Large intestine (tissue), 3 donors: Measurements from ENCODE around the gene PLCG1. TPM values are rescaled to one million over a fixed set of nuclear protein-coding genes. Genes with fewer than 3 reads are reported as not detected.

Experiments
- DNase-seq, 2 donors: peaks; one replicate each; pipeline versions ENCODE4 v3.0.0 to v3.0.0-alpha.2; 2013
- H3K27ac ChIP-seq: one replicate; pipeline ENCODE4 v1.5.1; 2013; ENCODE audit warnings: low read length
- H3K27me3 ChIP-seq: 2 replicates; pipeline ENCODE4 v1.6.1; 2013; ENCODE audit warnings: low read length; ENCODE audit not compliant: control insufficient read depth, insufficient read depth
- H3K36me3 ChIP-seq: 2 replicates; pipeline ENCODE4 v1.6.1; 2013; ENCODE audit warnings: low read length; ENCODE audit not compliant: control insufficient read depth, insufficient read depth
- H3K4me1 ChIP-seq: one replicate; pipeline ENCODE4 v1.6.1; 2013; ENCODE audit warnings: low read length; ENCODE audit not compliant: control insufficient read depth, insufficient read depth
- H3K4me3 ChIP-seq: one replicate; pipeline ENCODE4 v1.5.1; 2013; ENCODE audit warnings: low read length
- H3K9me3 ChIP-seq: one replicate; pipeline ENCODE4 v1.6.1; 2013; ENCODE audit warnings: mild to moderate bottlenecking, low read depth, low read length, moderate library complexity; ENCODE audit not compliant: control insufficient read depth
- WGBS: methylation state at CpG from one replicate; pipeline ENCODE4 v1.1.5; 2013; ENCODE audit warnings: low lambda C conversion rate; ENCODE audit not compliant: insufficient coverage; 5-methylcytosine and 5-hydroxymethylcytosine counted together
- polyA plus RNA-seq: library from polyadenylated mRNA; unstranded; fragments of 120-200 nt; gene quantifications from one replicate; pipeline ENCODE4 v1.2.1, GENCODE V29; 2013

The PLCG1 gene
- polyA plus RNA-seq, 1 donor: 130 TPM

DNA sequence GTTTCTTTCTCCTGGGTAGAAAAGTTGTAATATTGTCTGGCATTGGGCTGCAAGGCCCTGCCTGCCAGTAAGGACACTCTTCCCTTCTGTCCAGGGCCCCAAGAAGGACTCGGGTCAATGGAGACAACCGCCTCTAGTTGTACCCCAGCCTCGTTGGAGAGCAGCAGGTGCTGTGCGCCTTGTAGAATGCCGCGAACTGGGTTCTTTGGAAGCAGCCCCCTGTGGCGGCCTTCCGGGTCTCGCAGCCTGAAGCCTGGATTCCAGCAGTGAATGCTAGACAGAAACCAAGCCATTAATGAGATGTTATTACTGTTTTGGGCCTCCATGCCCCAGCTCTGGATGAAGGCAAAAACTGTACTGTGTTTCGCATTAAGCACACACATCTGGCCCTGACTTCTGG is 37.0 kb downstream of the PLCG1 start:
- Histone ChIP-seq H3K27me3 (no peaks in the 10 kb centered on the region), H3K36me3 (peaks cover 88% of the 10 kb centered on the region), H3K4me1 (no peaks in the 10 kb centered on the region), H3K9me3 (no peaks in the 10 kb centered on the region), H3K27ac (no peak overlapping the region), H3K4me3 (no peak overlapping the region)
- DNase-seq: no peak
- WGBS: no CpG with 5 or more reads among the region's 10 CpGs

DNA sequence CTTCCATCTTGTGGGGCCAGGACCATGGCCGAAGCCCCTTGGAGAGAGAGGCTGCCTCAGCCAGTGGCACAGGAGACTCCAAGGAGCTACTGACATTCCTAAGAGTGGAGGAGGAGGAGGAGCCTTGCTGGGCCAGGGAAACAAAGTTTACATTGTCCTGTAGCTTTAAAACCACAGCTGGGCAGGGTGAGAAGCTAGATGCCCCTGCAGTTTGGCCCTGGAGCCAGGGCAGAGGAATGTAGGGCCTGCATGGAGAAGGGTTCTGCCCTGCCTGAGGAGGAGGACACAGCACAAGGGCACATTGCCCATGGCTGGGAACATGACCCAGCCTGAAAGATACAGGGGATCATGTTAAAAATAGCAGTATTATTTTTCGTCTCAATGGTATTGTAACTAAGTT is 37.4 kb downstream of the PLCG1 start:
- no peak overlapping the region for H3K27ac ChIP-seq
- no peaks in the 10 kb centered on the region for H3K4me1 ChIP-seq
- H3K27me3 ChIP-seq: no peaks in the 10 kb centered on the region
- no peak for DNase-seq
- H3K9me3 ChIP-seq: no peaks in the 10 kb centered on the region
- no CpG with 5 or more reads among the region's 2 CpGs for WGBS
- H3K36me3 ChIP-seq: peaks cover 84% of the 10 kb centered on the region
- H3K4me3 ChIP-seq: no peak overlapping the region

DNA sequence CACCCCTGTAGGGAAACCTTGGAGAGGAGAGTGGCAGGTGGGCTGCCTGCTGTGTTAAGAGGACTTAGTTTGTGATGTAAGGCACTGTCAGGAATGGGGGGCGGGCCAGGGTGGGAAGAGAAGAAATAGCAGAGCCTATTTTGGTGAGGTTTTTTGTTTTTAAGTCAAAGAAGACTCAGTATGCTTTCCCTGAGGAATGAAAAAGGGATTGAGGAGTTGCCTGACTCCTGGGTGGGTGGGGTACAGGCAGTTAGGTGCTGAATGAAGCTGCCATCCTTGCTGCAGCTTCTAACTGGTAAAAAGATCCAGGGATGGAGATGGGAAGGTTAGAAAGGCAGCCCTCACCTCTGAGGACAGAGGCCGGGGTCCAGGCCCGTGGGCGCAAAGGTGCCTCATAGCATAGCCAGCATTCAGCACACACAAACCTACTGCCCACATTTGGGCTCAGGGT is 37.9 kb downstream of the PLCG1 start:
- Histone ChIP-seq H3K36me3 (peaks cover 80% of the 10 kb centered on the region), H3K27ac (no peak overlapping the region), H3K27me3 (no peaks in the 10 kb centered on the region), H3K4me3 (no peak overlapping the region), H3K9me3 (no peaks in the 10 kb centered on the region), H3K4me1 (no peaks in the 10 kb centered on the region)
- no CpG with 5 or more reads among the region's 4 CpGs for WGBS
- DNase-seq: no peak

DNA sequence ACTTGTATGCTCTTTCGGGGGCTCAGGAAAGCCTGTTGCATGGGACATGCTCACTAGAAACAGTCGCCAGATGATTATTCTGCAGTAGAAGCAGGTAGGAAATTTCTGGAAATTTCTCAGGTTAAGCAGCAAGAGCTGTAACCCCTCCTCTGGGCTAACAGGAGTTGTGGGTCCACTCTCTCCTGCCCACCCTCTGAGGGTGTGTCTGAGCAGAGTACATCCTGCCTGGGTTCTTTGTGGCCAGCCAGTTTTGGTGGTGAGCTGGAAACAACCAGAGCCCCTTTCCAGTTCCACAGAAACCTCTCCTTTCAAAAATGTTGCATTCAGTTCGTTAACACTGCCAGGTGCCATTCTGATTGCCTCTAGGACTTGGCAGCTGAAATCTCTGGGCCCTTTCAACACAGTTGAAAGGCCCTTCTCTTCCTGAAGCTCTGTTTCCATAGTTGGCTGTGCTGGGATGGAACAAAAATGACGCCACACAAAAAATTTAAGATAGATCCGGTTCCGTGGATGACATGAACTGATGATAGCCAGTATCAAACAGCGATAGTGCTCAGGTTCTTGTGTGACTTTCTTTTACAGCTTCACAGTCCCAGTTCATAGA is 38.5 kb downstream of the PLCG1 start:
- no peak overlapping the region for H3K27ac ChIP-seq
- H3K36me3 ChIP-seq: peaks cover 76% of the 10 kb centered on the region
- no CpG with 5 or more reads among the region's 7 CpGs for WGBS

DNA sequence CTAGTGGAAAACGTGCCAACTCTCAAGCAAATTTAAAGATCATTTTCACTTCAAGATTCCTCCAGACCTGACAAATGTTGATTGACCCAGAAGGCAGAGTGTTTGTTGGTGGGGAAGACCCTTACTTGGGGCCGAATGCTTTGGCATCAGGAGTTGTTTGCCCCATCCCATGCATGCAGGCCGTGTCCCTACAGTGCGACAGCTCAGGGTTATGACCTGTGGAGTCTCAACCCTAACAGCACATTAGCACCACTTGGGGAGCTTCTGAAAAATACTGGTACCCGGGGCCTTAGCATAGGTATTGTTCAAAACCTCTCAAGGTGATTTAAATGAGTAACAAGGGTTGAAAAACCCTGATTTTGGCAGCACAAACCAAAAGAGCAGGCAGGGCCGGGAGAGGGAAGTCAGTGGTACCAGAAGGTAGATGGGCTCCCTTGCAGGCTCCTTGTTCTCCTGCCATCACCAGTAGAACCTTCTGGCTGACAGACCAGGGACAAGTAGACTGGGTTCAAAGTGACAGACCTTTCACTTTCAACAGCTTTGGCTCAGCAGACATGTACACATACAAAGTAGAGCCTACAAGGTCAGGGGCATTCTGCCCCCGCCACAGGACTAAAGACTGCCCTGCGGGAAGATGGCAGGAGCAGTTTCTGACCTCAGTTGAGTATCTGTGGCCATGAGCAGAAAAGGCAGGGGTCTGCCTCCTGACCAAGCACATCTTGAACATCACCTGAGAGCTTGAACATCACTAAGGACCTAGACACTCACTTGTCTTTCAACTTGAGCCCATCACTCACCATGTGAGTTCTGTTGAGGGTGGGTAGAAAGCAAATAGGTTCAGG is 39.6 kb downstream of the PLCG1 start:
- H3K36me3 ChIP-seq: peaks cover 74% of the 10 kb centered on the region
- no peaks in the 10 kb centered on the region for H3K9me3 ChIP-seq
- no peaks in the 10 kb centered on the region for H3K4me1 ChIP-seq
- no peak overlapping the region for H3K27ac ChIP-seq
- DNase-seq: no peak
- H3K27me3 ChIP-seq: no peaks in the 10 kb centered on the region
- no peak overlapping the region for H3K4me3 ChIP-seq
- WGBS: no CpG with 5 or more reads among the region's 8 CpGs

More for the DNA sequence above, 38.5 kb downstream of the PLCG1 start:
- no peaks in the 10 kb centered on the region for H3K27me3 ChIP-seq
- DNase-seq: no peak
- H3K4me1 ChIP-seq: no peaks in the 10 kb centered on the region
- H3K9me3 ChIP-seq: no peaks in the 10 kb centered on the region
- H3K4me3 ChIP-seq: no peak overlapping the region

DNA sequence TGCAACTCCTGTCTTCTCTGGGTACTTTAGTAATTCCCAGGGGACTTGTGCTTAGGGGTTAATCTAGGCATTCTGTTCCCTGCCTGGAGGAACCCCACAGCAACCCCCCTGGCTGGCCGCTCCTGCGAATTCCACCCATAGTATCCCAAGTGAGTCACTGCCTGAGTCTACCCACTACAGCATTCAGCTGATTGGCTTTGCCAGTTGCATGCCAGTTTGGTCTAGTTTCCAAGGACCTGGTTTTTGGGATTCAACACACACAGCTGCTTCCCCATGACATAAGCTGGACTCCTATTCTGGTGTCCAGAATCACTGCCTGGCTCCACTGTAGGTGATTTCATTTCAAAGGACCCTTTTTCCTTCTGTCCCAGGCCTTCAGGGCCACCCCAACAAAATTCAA is 40.3 kb downstream of the PLCG1 start:
- DNase-seq: no peak
- H3K36me3 ChIP-seq: peaks cover 72% of the 10 kb centered on the region
- no CpG with 5 or more reads among the region's 2 CpGs for WGBS
- H3K9me3 ChIP-seq: no peaks in the 10 kb centered on the region
- H3K27me3 ChIP-seq: no peaks in the 10 kb centered on the region
- no peak overlapping the region for H3K27ac ChIP-seq
- H3K4me1 ChIP-seq: no peaks in the 10 kb centered on the region
- H3K4me3 ChIP-seq: no peak overlapping the region

DNA sequence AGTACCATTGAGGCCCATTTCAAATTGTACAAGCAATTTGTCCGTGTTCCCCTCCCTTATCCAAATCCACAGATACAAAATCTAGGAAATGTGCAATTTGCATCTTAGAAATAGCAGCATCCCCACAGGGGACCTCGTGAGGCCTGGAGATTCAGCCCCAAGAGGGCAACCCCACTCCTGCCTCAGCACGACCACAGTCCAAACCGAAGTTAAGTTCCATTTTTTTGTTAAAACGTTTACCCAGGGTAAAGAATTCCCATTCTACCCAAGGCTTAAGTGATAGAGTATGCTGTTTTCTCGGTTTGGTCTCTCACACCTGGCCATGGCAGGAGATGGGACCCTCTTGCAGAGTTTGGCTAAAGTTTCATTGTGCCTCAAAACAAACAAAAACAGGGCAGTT is 41.2 kb downstream of the PLCG1 start:
- H3K4me1 ChIP-seq: no peaks in the 10 kb centered on the region
- DNase-seq: no peak
- WGBS: 73% methylated on average over 2 of the region's 6 CpGs
- no peaks in the 10 kb centered on the region for H3K27me3 ChIP-seq
- no peak overlapping the region for H3K27ac ChIP-seq
- H3K9me3 ChIP-seq: no peaks in the 10 kb centered on the region
- H3K4me3 ChIP-seq: no peak overlapping the region
- H3K36me3 ChIP-seq: peaks cover 70% of the 10 kb centered on the region

DNA sequence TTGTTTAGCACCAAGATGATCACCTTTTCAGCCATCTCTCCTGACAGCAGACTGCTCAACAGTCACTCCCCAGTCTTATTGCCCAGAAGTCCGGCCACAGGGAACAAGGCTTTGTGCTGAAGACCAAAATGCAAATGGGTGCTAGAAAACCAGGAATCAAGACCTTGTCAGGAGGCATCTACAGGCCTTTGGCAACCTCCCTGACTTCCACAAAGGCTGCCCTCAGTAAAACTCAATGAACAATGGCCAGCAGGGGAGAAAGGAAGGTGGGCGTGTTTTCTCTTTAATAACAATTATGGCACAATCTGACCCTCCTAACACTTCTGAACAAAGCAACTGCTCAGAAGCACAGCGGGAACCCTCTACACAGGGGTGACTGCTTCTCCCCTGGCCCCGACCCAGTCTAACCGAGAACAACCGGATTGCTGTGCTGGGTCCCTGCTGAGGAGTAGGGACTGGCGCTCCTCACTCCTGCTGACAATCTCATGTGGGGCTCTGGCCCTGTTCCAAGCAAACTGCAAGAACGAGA is 41.6 kb downstream of the PLCG1 start:
- Histone ChIP-seq H3K4me3 (no peak overlapping the region), H3K9me3 (no peaks in the 10 kb centered on the region), H3K27ac (no peak overlapping the region), H3K27me3 (no peaks in the 10 kb centered on the region), H3K36me3 (peaks cover 67% of the 10 kb centered on the region), H3K4me1 (no peaks in the 10 kb centered on the region)
- no peak for DNase-seq
- WGBS: 50% methylated on average over 1 of the region's 8 CpGs

DNA sequence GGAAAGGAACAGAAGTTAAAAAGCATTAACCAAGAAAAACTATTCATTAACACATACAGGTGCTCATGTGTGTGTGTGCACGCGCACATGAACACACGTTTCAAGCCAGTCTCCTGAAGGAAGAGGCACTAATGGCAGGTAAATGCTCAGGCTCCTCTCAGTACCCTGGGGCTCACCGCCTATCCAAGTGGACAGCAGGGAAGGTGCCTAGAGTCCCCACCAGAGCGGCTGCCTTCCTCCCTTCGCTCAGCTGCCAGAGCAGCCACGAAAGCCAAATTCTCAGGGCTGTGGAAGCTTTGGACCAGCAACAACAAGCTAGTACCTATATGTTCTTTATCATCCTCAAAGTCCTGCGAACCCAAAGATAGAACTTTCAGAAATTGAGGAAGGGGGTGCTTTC is 42.6 kb downstream of the PLCG1 start:
- H3K36me3 ChIP-seq: peaks cover 62% of the 10 kb centered on the region
- WGBS: no CpG with 5 or more reads among the region's 8 CpGs
- no peak overlapping the region for H3K4me3 ChIP-seq
- no peak overlapping the region for H3K27ac ChIP-seq
- H3K4me1 ChIP-seq: no peaks in the 10 kb centered on the region
- H3K27me3 ChIP-seq: no peaks in the 10 kb centered on the region
- no peaks in the 10 kb centered on the region for H3K9me3 ChIP-seq
- DNase-seq: no peak

DNA sequence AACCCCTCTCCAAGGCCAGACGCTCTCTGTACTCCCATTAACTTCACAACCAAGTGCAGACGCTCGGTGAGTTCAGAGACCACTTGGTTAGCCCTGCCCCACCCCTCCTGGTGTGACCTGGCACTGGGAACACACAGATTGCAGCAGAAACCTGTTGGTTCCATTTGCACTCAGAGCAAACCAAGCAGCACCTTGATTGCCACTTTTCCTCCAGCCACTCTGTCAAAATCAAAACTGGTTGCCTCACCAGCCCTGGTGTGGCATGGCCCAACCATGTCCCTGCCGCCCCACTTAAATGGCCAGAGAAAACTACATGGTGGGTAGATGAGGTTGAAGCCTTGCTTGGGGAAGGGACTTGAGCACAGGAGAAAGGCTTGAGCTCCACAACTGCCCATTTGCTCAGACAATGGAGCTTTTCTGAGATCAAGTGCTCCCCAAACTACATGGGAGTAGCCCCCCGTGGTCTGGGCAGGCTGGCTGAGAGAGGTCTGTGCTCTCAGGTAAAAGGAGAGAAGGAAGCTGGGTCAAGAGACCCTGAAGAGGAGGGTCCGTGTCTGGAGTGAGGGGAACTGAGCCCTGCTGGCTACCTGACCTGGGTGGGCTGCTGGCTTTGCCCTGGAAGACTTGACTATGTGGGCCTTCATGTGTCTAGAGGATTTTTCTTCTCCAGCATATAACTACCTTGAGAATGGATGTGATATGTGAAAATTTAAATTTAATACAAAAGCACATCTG is 43.4 kb downstream of the PLCG1 start:
- DNase-seq: no peak
- peaks cover 59% of the 10 kb centered on the region for H3K36me3 ChIP-seq
- no peaks in the 10 kb centered on the region for H3K4me1 ChIP-seq
- H3K27me3 ChIP-seq: no peaks in the 10 kb centered on the region
- H3K9me3 ChIP-seq: no peaks in the 10 kb centered on the region
- no CpG with 5 or more reads among the region's 6 CpGs for WGBS
- H3K27ac ChIP-seq: no peak overlapping the region
- H3K4me3 ChIP-seq: no peak overlapping the region
